ENCODE data around the gene AMELX. TPM values are rescaled to one million over a fixed set of nuclear protein-coding genes. Genes with fewer than 3 reads are reported as not detected.

Gene AMELX
- total and polyA plus RNA-seq, 2 donors from 2014 or later, result not detected

GRCh38 chrX:11290416-11291102 is 2.7 kb upstream of the AMELX start:
- Histone ChIP-seq H3K27me3 (ENCODE audit: control insufficient read depth, insufficient read depth, low read length) (peaks cover 2% of the 10 kb centered on the region), H3K4me3 (ENCODE audit: low read length in 3 of 3) (no peak overlapping the region), H3K27ac (ENCODE audit: low read depth in 2 of 2, low read length in 2 of 2) (no peak overlapping the region), H3K4me1 (ENCODE audit: control insufficient read depth in 2 of 3, insufficient read depth in 2 of 3, low read depth in 1 of 3, low read length in 3 of 3) (no peaks in the 10 kb centered on the region), H3K9ac (ENCODE audit: low read length in 3 of 3) (no peak overlapping the region), H3K9me3 (ENCODE audit: control insufficient read depth in 2 of 3, insufficient read depth in 1 of 3, low read length in 3 of 3) (no peaks in the 10 kb centered on the region), H3K36me3 (ENCODE audit: control insufficient read depth in 2 of 3, insufficient read depth in 3 of 3, low read length in 3 of 3) (no peaks in the 10 kb centered on the region)
- DNase-seq (no peak), FAIRE-seq (peak; percentile 46)
- intact Hi-C loops (cut with DNase I), result no loop called here
- no peak for TF ChIP-seq CTCF (IDR thresholded peaks at IDR 0.05; ENCODE audit: borderline replicate concordance, extremely low read depth, insufficient read depth)

GRCh38 chrX:11296051-11296450 is 2.8 kb downstream of the AMELX start:
- no peak overlapping the region for H3K27ac ChIP-seq (ENCODE audit: low read depth in 2 of 2, low read length in 2 of 2)
- H3K27me3 ChIP-seq (ENCODE audit: control insufficient read depth, insufficient read depth, low read length), result no peaks in the 10 kb centered on the region
- no peak overlapping the region for H3K4me3 ChIP-seq (ENCODE audit: low read length in 3 of 3)
- no peaks in the 10 kb centered on the region for H3K4me1 ChIP-seq (ENCODE audit: control insufficient read depth in 2 of 3, insufficient read depth in 2 of 3, low read depth in 1 of 3, low read length in 3 of 3)
- TF ChIP-seq CTCF (IDR thresholded peaks at IDR 0.05; ENCODE audit: borderline replicate concordance, extremely low read depth, insufficient read depth), result no peak
- FAIRE-seq, result no peak
- H3K36me3 ChIP-seq (ENCODE audit: control insufficient read depth in 2 of 3, insufficient read depth in 3 of 3, low read length in 3 of 3), result no peaks in the 10 kb centered on the region
- H3K9ac ChIP-seq (ENCODE audit: low read length in 3 of 3), result no peak overlapping the region
- DNase-seq, result no peak
- intact Hi-C loops (cut with DNase I), result no loop called here
- H3K9me3 ChIP-seq (ENCODE audit: control insufficient read depth in 2 of 3, insufficient read depth in 1 of 3, low read length in 3 of 3), result no peaks in the 10 kb centered on the region

GRCh38 chrX:11298600-11298999 is 5.4 kb downstream of the AMELX start:
- no peak for FAIRE-seq
- no peak for TF ChIP-seq CTCF (IDR thresholded peaks at IDR 0.05; ENCODE audit: borderline replicate concordance, extremely low read depth, insufficient read depth)

GRCh38 chrX:11304829-11305228 is 11.6 kb downstream of the AMELX start:
- no peak for FAIRE-seq
- no peak for DNase-seq
- H3K4me3 ChIP-seq (ENCODE audit: low read length in 3 of 3), result no peak overlapping the region
- H3K9me3 ChIP-seq (ENCODE audit: control insufficient read depth in 2 of 3, insufficient read depth in 1 of 3, low read length in 3 of 3), result no peaks in the 10 kb centered on the region
- no peaks in the 10 kb centered on the region for H3K36me3 ChIP-seq (ENCODE audit: control insufficient read depth in 2 of 3, insufficient read depth in 3 of 3, low read length in 3 of 3)
- H3K9ac ChIP-seq (ENCODE audit: low read length in 3 of 3), result no peak overlapping the region
- no peak for TF ChIP-seq CTCF (IDR thresholded peaks at IDR 0.05; ENCODE audit: borderline replicate concordance, extremely low read depth, insufficient read depth)
- intact Hi-C loops (cut with DNase I), result no loop called here
- H3K27me3 ChIP-seq (ENCODE audit: control insufficient read depth, insufficient read depth, low read length), result peaks cover 2% of the 10 kb centered on the region
- H3K4me1 ChIP-seq (ENCODE audit: control insufficient read depth in 2 of 3, insufficient read depth in 2 of 3, low read depth in 1 of 3, low read length in 3 of 3), result no peaks in the 10 kb centered on the region
- no peak overlapping the region for H3K27ac ChIP-seq (ENCODE audit: low read depth in 2 of 2, low read length in 2 of 2)

More at GRCh38 chrX:11298600-11298999, 5.4 kb downstream of the AMELX start:
- no peaks in the 10 kb centered on the region for H3K27me3 ChIP-seq (ENCODE audit: control insufficient read depth, insufficient read depth, low read length)
- DNase-seq, result no peak
- intact Hi-C loops (cut with DNase I), result no loop called here
- H3K27ac ChIP-seq (ENCODE audit: low read depth in 2 of 2, low read length in 2 of 2), result no peak overlapping the region
- H3K4me3 ChIP-seq (ENCODE audit: low read length in 3 of 3), result no peak overlapping the region
- no peaks in the 10 kb centered on the region for H3K9me3 ChIP-seq (ENCODE audit: control insufficient read depth in 2 of 3, insufficient read depth in 1 of 3, low read length in 3 of 3)
- no peaks in the 10 kb centered on the region for H3K4me1 ChIP-seq (ENCODE audit: control insufficient read depth in 2 of 3, insufficient read depth in 2 of 3, low read depth in 1 of 3, low read length in 3 of 3)
- no peaks in the 10 kb centered on the region for H3K36me3 ChIP-seq (ENCODE audit: control insufficient read depth in 2 of 3, insufficient read depth in 3 of 3, low read length in 3 of 3)
- H3K9ac ChIP-seq (ENCODE audit: low read length in 3 of 3), result no peak overlapping the region

All from kidney (tissue), 14 donors.